Keratinocyte (primary cell): Measurements from ENCODE around the gene LANCL2.

Experiments
- CTCF ChIP-seq, 3 experiments: IDR thresholded peaks in 1 of 3; conservative IDR thresholded peaks in 1 of 3; optimal IDR thresholded peaks in 1 of 3; 2 replicates in 2 of 3; 3 replicates in 1 of 3; pipeline versions ENCODE3 to v1.5.1; 2011; ENCODE audit warnings: low read length in 3 of 3, mild to moderate bottlenecking in 3 of 3, moderate library complexity in 2 of 3, control low read depth in 1 of 3, inconsistent platforms in 1 of 3; ENCODE audit not compliant: insufficient read depth in 2 of 3; ENCODE audit errors: extremely low read depth in 1 of 3
- EZH2 ChIP-seq: IDR thresholded peaks from one replicate; pipeline ENCODE4 v1.6.1; 2012; ENCODE audit warnings: inconsistent platforms, mild to moderate bottlenecking, low read length, moderate library complexity

DNA sequence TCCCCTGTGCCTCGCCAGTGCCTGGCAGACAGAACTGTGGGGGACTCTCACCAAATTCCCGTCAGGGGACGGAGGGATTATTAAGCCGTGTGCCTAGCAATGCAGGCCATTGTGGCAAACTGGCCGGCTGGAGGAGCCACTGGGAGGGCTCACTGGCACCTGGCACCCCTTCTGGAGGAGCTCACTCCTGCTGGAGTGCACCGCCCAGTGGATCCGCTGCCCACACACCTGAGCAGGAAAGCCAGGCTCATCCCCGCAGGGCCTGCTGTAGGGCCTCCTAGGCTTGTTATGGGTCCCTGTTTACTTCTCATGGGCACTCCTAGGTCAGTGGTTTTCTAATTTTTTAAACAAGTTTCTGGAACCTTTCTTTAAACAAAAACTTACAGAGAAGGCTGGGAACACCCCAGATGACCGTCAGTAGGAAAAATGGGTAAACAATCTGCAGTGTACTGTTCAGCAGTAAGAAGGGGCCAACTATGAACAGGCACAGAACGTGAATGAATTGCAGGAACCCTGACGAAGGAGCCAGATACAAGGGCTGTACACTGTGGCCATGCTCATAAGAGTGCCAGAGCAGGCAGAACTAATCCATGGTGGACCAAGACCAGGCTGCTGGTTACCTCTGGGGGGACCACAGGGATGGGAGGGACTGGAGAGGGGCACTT lies 64.8 kb downstream of the LANCL2 start:
- TF ChIP-seq EZH2, result no peak
- TF ChIP-seq CTCF (optimal IDR thresholded peaks at IDR 0.05 in 1 of 3, IDR thresholded peaks at IDR 0.05 in 1 of 3, conservative IDR thresholded peaks at IDR 0.05 in 1 of 3; ENCODE audit: extremely low read depth in 1 of 3, insufficient read depth in 2 of 3, low read length in 3 of 3), result no peak
